OCI-LY1 (cell line): ENCODE results near the gene TRIM28.

Experiments used
- H2AFZ ChIP-seq: fragments of 200-600 bp; sonication (generic), shearing (Covaris generic); 2 replicates; pipeline ENCODE4 v1.6.0; 2014; ENCODE audit warnings: antibody characterized with exemption, mild to moderate bottlenecking, low read length
- H3F3A ChIP-seq: fragments of 200-600 bp; sonication (generic), shearing (Covaris generic); 2 replicates; pipeline ENCODE4 v1.6.0; 2014; ENCODE audit warnings: mild to moderate bottlenecking, antibody characterized with exemption, low read length, moderate library complexity; ENCODE audit not compliant: insufficient read depth
- H3K27ac ChIP-seq: fragments of 200-600 bp; sonication (generic); 2 replicates; pipeline ENCODE4 v1.5.1; 2014; ENCODE audit warnings: low read length, mixed run types, mild to moderate bottlenecking, low read depth; ENCODE audit not compliant: poor library complexity, severe bottlenecking
- H3K27me3 ChIP-seq: fragments of 200-600 bp; sonication (generic); 2 replicates; pipeline ENCODE4 v1.6.0; 2014; ENCODE audit warnings: antibody characterized with exemption, mild to moderate bottlenecking, low read length, moderate library complexity; ENCODE audit not compliant: insufficient read depth
- H3K36me3 ChIP-seq: fragments of 200-600 bp; sonication (generic); 2 replicates; pipeline ENCODE4 v1.6.1; 2014; ENCODE audit warnings: mild to moderate bottlenecking, antibody characterized with exemption, low read length, moderate library complexity, mixed read lengths; ENCODE audit not compliant: insufficient read depth
- H3K4me1 ChIP-seq: fragments of 200-600 bp; sonication (generic); 2 replicates; pipeline ENCODE4 v1.5.1; 2014; ENCODE audit warnings: mild to moderate bottlenecking, low read length, moderate library complexity; ENCODE audit not compliant: insufficient read depth, severe bottlenecking
- H3K4me2 ChIP-seq: fragments of 200-600 bp; sonication (generic), shearing (Covaris generic); 2 replicates; pipeline ENCODE4 v1.6.1; 2014; ENCODE audit warnings: low read length
- H3K4me3 ChIP-seq: fragments of 200-600 bp; sonication (generic); 2 replicates; pipeline ENCODE4 v1.5.1; 2014; ENCODE audit warnings: low read length, low read depth, mild to moderate bottlenecking, mixed read lengths; ENCODE audit not compliant: poor library complexity, severe bottlenecking
- H3K79me2 ChIP-seq: fragments of 200-600 bp; shearing (Covaris generic); 2 replicates; pipeline ENCODE4 v1.6.1; 2016; ENCODE audit warnings: mixed run types, low read length, mixed read lengths; ENCODE audit not compliant: insufficient read depth
- H3K9ac ChIP-seq: fragments of 200-600 bp; sonication (generic), shearing (Covaris generic); 2 replicates; pipeline ENCODE4 v1.6.1; 2014; ENCODE audit warnings: mild to moderate bottlenecking, low read length, mixed read lengths
- H3K9me2 ChIP-seq: fragments of 200-600 bp; sonication (generic), shearing (Covaris generic); 2 replicates; pipeline ENCODE4 v1.6.1; 2014; ENCODE audit warnings: low read depth, mild to moderate bottlenecking, low read length, mixed read lengths
- H3K9me3 ChIP-seq: fragments of 200-600 bp; shearing (Covaris generic); 2 replicates; pipeline ENCODE4 v1.6.1; 2014; ENCODE audit warnings: low read length, mixed read lengths
- H4K20me1 ChIP-seq: fragments of 200-600 bp; sonication (generic), shearing (Covaris generic); 2 replicates; pipeline ENCODE4 v1.6.0; 2016; ENCODE audit warnings: mild to moderate bottlenecking, low read length; ENCODE audit not compliant: insufficient read depth
- CTCF ChIP-seq: fragments of 200-600 bp; sonication (generic), shearing (Covaris generic); IDR thresholded peaks from 2 replicates; pipeline ENCODE4 v1.5.1; 2017; ENCODE audit warnings: mild to moderate bottlenecking, antibody characterized with exemption, low read length, moderate library complexity, mixed read lengths
- EZH2 ChIP-seq: fragments of 200-600 bp; sonication (generic), shearing (Covaris generic); IDR thresholded peaks from 2 replicates; pipeline ENCODE4 v1.8.0; 2017; ENCODE audit warnings: borderline replicate concordance, mixed run types, mild to moderate bottlenecking, antibody characterized with exemption, low read length, moderate library complexity, mixed read lengths

Gene TRIM28

GRCh38 chr19:58557221-58558065 lies 13.6 kb downstream of the TRIM28 start:
- H3K27ac ChIP-seq = peak overlapping the region; percentile 93
- peaks cover 19% of the 10 kb centered on the region for H3K79me2 ChIP-seq
- no peak for TF ChIP-seq CTCF
- no peak for TF ChIP-seq EZH2
- peak overlapping the region; percentile 97 for H3K9ac ChIP-seq
- no peaks in the 10 kb centered on the region for H4K20me1 ChIP-seq
- peaks cover 17% of the 10 kb centered on the region for H3F3A ChIP-seq
- peaks cover 32% of the 10 kb centered on the region; the same call in 1 of the 2 replicates for H3K36me3 ChIP-seq
- no peaks in the 10 kb centered on the region for H3K27me3 ChIP-seq
- H2AFZ ChIP-seq = no peak overlapping the region
- H3K9me3 ChIP-seq = no peaks in the 10 kb centered on the region
- H3K4me2 ChIP-seq = peak overlapping the region; percentile 88
- peak overlapping the region; percentile 91 for H3K4me3 ChIP-seq
- no peaks in the 10 kb centered on the region for H3K9me2 ChIP-seq
- H3K4me1 ChIP-seq = peaks cover 66% of the 10 kb centered on the region

- Histone ChIP-seq H3K9me2 (no peaks in the 10 kb centered on the region), H3F3A (peaks cover 13% of the 10 kb centered on the region), H3K36me3 (peaks cover 26% of the 10 kb centered on the region; the same call in 1 of the 2 replicates), H3K79me2 (peaks cover 19% of the 10 kb centered on the region), H3K27me3 (no peaks in the 10 kb centered on the region), H3K9me3 (no peaks in the 10 kb centered on the region), H3K4me3 (peak within 1 kb of the TSS; percentile 91), H3K4me1 (peaks cover 73% of the 10 kb centered on the region), H3K9ac (peak within 1 kb of the TSS; percentile 99), H4K20me1 (no peaks in the 10 kb centered on the region), H3K4me2 (peak within 1 kb of the TSS; percentile 96), H2AFZ (no peak within 1 kb of the TSS), H3K27ac (peak within 1 kb of the TSS; percentile 99)
- TF ChIP-seq CTCF (no peak), EZH2 (no peak)
Observed at GRCh38 chr19:58558066-58558622, 14.3 kb downstream of the TRIM28 start, which contains the start of gene UBE2M. Gene UBE2M, minus strand, starts transcription at chr19:58558611. Its CDS starts 230 bp downstream, at chr19:58558381.

GRCh38 chr19:58558623-58559274 lies 14.9 kb downstream of the TRIM28 start:
- Histone ChIP-seq H3K4me1 (peaks cover 74% of the 10 kb centered on the region), H2AFZ (no peak overlapping the region), H3K4me3 (peak overlapping the region; percentile 91), H3K4me2 (peak overlapping the region; percentile 96), H3K36me3 (peaks cover 23% of the 10 kb centered on the region; the same call in 1 of the 2 replicates), H3F3A (peaks cover 13% of the 10 kb centered on the region), H3K9me3 (no peaks in the 10 kb centered on the region), H4K20me1 (no peaks in the 10 kb centered on the region), H3K79me2 (peaks cover 19% of the 10 kb centered on the region), H3K9me2 (no peaks in the 10 kb centered on the region), H3K27me3 (no peaks in the 10 kb centered on the region), H3K27ac (peak overlapping the region; percentile 99), H3K9ac (peak overlapping the region; percentile 99)
- TF ChIP-seq CTCF (no peak), EZH2 (no peak)
